Measurements from ENCODE around the gene PTGR2.

GRCh38 chr14:73889376-73889775, 37.7 kb downstream of the PTGR2 start:
- TF ChIP-seq CTCF (IDR thresholded peaks at IDR 0.05): no peak
- no peak for TF ChIP-seq EP300 (IDR thresholded peaks at IDR 0.05)

All from tibial nerve (tissue), 4 donors.